B cell (primary cell): Measurements from ENCODE around the gene RP9. TPM values are rescaled to one million over a fixed set of nuclear protein-coding genes. Genes with fewer than 3 reads are reported as not detected.

Experiments
- ATAC-seq: fragments of 200-7000 bp; cut with Tn5 transposase; one replicate; pipeline ENCODE4 v1.10.0; 2021; ENCODE audit warnings: low read depth, mild to moderate bottlenecking, moderate number of reproducible peaks, moderate library complexity
- CTCF ChIA-PET: fragments of 350-600 bp; sonication (Branson Sonifier 250); formaldehyde crosslinking; loops from one replicate; lab custom pipeline; 2021; ENCODE audit warnings: antibody characterized with exemption, inconsistent platforms; lab: Charles Lee
- POLR2A ChIA-PET: fragments of 350-600 bp; sonication (Branson Sonifier 250); formaldehyde crosslinking; loops from one replicate; lab custom pipeline; 2021; ENCODE audit warnings: antibody characterized with exemption; lab: Charles Lee
- DNase-seq: peaks from one replicate; pipeline ENCODE4 v3.0.0; 2013
- H2AFZ ChIP-seq: 2 replicates; pipeline ENCODE4 v1.6.1; 2012; ENCODE audit warnings: mild to moderate bottlenecking, low read depth, low read length; ENCODE audit not compliant: insufficient read depth, poor library complexity, severe bottlenecking
- H3K27ac ChIP-seq, 2 donors: 1 replicate in 1 of 2; 2 replicates in 1 of 2; pipeline ENCODE4 v1.5.1; 2012 to 2013; ENCODE audit warnings: low read length in 2 of 2, mild to moderate bottlenecking in 2 of 2, moderate library complexity in 1 of 2
- H3K27me3 ChIP-seq, 4 experiments: fragments of 200-600 bp in 1 of 4; sonication (generic) in 1 of 4; replicated peaks in 1 of 4; 1 replicate in 2 of 4; 2 replicates in 2 of 4; pipeline versions ENCODE4 v1.6.1 to v1.7.0; 2013 to 2016; ENCODE audit warnings: low read length in 3 of 4, mild to moderate bottlenecking in 2 of 4, mixed read lengths in 1 of 4, moderate library complexity in 1 of 4; ENCODE audit not compliant: insufficient read depth in 4 of 4, control insufficient read depth in 3 of 4; ENCODE audit errors: control extremely low read depth in 1 of 4
- H3K36me3 ChIP-seq, 2 experiments: replicated peaks in 1 of 2; 1 replicate in 1 of 2; 2 replicates in 1 of 2; pipeline versions ENCODE4 v1.6.1 to v1.7.1; 2013; ENCODE audit warnings: low read length in 1 of 2; ENCODE audit not compliant: insufficient read depth in 2 of 2, control insufficient read depth in 1 of 2; ENCODE audit errors: control extremely low read depth in 1 of 2, extremely low read depth in 1 of 2
- H3K4me1 ChIP-seq, 2 donors: fragments of 200-600 bp in 1 of 2; sonication (generic) in 1 of 2; 1 replicate in 1 of 2; 2 replicates in 1 of 2; pipeline versions ENCODE4 v1.5.1 to v1.6.1; 2013 to 2017; ENCODE audit warnings: low read length in 2 of 2; ENCODE audit not compliant: control insufficient read depth in 2 of 2, insufficient read depth in 2 of 2
- H3K4me2 ChIP-seq: replicated peaks from 2 replicates; pipeline ENCODE3; 2012; ENCODE audit warnings: mild to moderate bottlenecking, low read depth, low read length; ENCODE audit not compliant: poor library complexity, severe bottlenecking
- H3K4me3 ChIP-seq, 5 experiments: fragments of 200-600 bp in 1 of 5; sonication (generic) in 1 of 5; 1 replicate in 3 of 5; 2 replicates in 2 of 5; pipeline versions ENCODE4 v1.5.1 to v1.7.0; 2011 to 2016; ENCODE audit warnings: low read length in 4 of 5, mild to moderate bottlenecking in 4 of 5, low read depth in 2 of 5, control low read depth in 1 of 5, moderate library complexity in 1 of 5; ENCODE audit not compliant: insufficient read depth in 1 of 5; ENCODE audit errors: control extremely low read depth in 1 of 5, extremely low read depth in 1 of 5
- H3K79me2 ChIP-seq: fragments of 200-600 bp; sonication (generic); one replicate; pipeline ENCODE4 v1.6.0; 2016; ENCODE audit warnings: low read length; ENCODE audit not compliant: control insufficient read depth, insufficient read depth
- H3K9ac ChIP-seq: fragments of 200-600 bp; sonication (generic); 2 replicates; pipeline ENCODE4 v1.6.1; 2017; ENCODE audit warnings: mild to moderate bottlenecking, low read length, moderate library complexity
- H3K9me3 ChIP-seq, 3 donors: one replicate each; pipeline versions ENCODE4 v1.6.1 to v1.7.1; 2013; ENCODE audit warnings: low read length in 2 of 3; ENCODE audit not compliant: control insufficient read depth in 2 of 3, insufficient read depth in 1 of 3; ENCODE audit errors: control extremely low read depth in 1 of 3
- H4K20me1 ChIP-seq: 2 replicates; pipeline ENCODE4 v1.6.0; 2012; ENCODE audit warnings: mild to moderate bottlenecking, low read length; ENCODE audit not compliant: insufficient read depth, control insufficient read depth, poor library complexity, severe bottlenecking
- H3K27ac Mint-ChIP-seq: one replicate; pipeline ENCODE4 v1.8.0; 2021; ENCODE audit warnings: mixed read lengths
- H3K27me3 Mint-ChIP-seq: one replicate; pipeline ENCODE4 v1.8.0; 2021; ENCODE audit warnings: mixed read lengths
- H3K4me1 Mint-ChIP-seq: one replicate; pipeline ENCODE4 v1.8.0; 2021; ENCODE audit warnings: mixed read lengths
- H3K4me3 Mint-ChIP-seq: one replicate; pipeline ENCODE4 v1.8.0; 2021; ENCODE audit warnings: mixed read lengths
- H3K9me3 Mint-ChIP-seq: one replicate; pipeline ENCODE4 v1.8.0; 2022; ENCODE audit warnings: mixed read lengths; ENCODE audit not compliant: insufficient read depth
- EZH2 ChIP-seq: IDR thresholded peaks from 2 replicates; pipeline ENCODE4 v1.6.1; 2012; ENCODE audit warnings: borderline replicate concordance, low read depth, mild to moderate bottlenecking, moderate library complexity, low read length; ENCODE audit not compliant: insufficient read depth, poor library complexity, severe bottlenecking
- WGBS: methylation state at CpG from one replicate; pipeline ENCODE4 v1.1.5; 2013; ENCODE audit warnings: missing lambda C conversion rate; ENCODE audit not compliant: insufficient coverage; 5-methylcytosine and 5-hydroxymethylcytosine counted together
- intact Hi-C: fragments of 100-400 bp; cut with micrococcal nuclease; formaldehyde crosslinking; loops from one replicate; pipeline ENCODE4 v1.10.0; 2022
- polyA plus RNA-seq: library from polyadenylated mRNA; depleted of rRNA; stranded (reverse); fragments of >200 nt; gene quantifications from 2 replicates; pipeline ENCODE4 v1.2.3, GENCODE V29; 2012
- total RNA-seq, 2 donors: library from RNA; stranded (reverse); fragments of 120-200 nt in 1 of 2; gene quantifications; 1 replicate in 1 of 2; 2 replicates in 1 of 2; pipeline versions ENCODE4 v1.2.3 to v1.2.4, GENCODE V29; 2013 to 2022
- TF ChIP-seq, protein P1 (sequence below): fragments of 200-600 bp; IDR thresholded peaks from one replicate; pipeline ENCODE4 v1.8.0; 2022; ENCODE audit warnings: antibody characterized with exemption, mild to moderate bottlenecking

Gene RP9
- total and polyA plus RNA-seq, 2 donors (not counting 1 experiment from before 2014, with no cell fraction given), result 23.0 to 69.4 TPM

DNA sequence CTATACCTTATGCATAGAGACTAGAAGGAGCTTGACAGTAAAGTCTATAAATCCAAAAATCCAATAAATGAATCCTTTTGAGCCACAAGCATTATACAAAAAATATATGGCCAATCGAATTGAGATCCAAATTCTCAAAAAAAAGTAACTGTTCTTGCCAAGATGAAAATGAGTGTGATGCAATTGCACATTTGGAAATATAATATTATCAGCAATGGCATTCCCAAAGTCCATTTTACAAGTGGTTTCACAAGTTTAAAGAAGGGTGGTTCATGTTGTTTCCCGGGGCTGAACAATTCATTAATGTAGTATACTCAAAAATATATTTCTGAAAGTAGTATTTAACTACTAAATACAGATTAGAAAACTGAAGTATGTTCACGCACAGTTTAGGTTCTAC is 7.3 kb downstream of the RP9 start:
- no peak overlapping the region for H2AFZ ChIP-seq
- H3K79me2 ChIP-seq, result peaks cover 83% of the 10 kb centered on the region
- DNase-seq (no peak), ATAC-seq (no peak)
- Mint-ChIP-seq H3K4me3 (no peak overlapping the region), H3K27ac (peak overlapping the region; percentile 43), H3K27me3 (no peaks in the 10 kb centered on the region), H3K9me3 (no peaks in the 10 kb centered on the region), H3K4me1 (peaks cover 77% of the 10 kb centered on the region)
- H3K36me3 ChIP-seq, result peaks cover 3 to 39% of the 10 kb centered on the region in 2 experiments
- CTCF ChIA-PET, result interaction anchor here (0.7 to 2.8 kb wide), 3 partner anchors 8 to 335 kb away, joined by 4 to 15 read pairs (median 6); partner anchors contain the start of gene RP9
- H3K9me3 ChIP-seq, result no peaks in the 10 kb centered on the region
- peaks cover 11% of the 10 kb centered on the region for H4K20me1 ChIP-seq
- peaks cover 64 to 71% of the 10 kb centered on the region in 2 donors for H3K4me1 ChIP-seq
- peak overlapping the region in 1 of 2 donors; percentile 88 for H3K27ac ChIP-seq
- POLR2A ChIA-PET, result no interaction called here
- H3K27me3 ChIP-seq, result no peaks in the 10 kb centered on the region
- no peak overlapping the region for H3K9ac ChIP-seq
- intact Hi-C loops, result no loop called here
- WGBS, result 100% methylated on average over 1 of the region's 3 CpGs
- TF ChIP-seq EZH2, result no peak
- TF ChIP-seq, protein P1, sequence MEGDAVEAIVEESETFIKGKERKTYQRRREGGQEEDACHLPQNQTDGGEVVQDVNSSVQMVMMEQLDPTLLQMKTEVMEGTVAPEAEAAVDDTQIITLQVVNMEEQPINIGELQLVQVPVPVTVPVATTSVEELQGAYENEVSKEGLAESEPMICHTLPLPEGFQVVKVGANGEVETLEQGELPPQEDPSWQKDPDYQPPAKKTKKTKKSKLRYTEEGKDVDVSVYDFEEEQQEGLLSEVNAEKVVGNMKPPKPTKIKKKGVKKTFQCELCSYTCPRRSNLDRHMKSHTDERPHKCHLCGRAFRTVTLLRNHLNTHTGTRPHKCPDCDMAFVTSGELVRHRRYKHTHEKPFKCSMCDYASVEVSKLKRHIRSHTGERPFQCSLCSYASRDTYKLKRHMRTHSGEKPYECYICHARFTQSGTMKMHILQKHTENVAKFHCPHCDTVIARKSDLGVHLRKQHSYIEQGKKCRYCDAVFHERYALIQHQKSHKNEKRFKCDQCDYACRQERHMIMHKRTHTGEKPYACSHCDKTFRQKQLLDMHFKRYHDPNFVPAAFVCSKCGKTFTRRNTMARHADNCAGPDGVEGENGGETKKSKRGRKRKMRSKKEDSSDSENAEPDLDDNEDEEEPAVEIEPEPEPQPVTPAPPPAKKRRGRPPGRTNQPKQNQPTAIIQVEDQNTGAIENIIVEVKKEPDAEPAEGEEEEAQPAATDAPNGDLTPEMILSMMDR, result no peak
- no peak overlapping the region for H3K4me2 ChIP-seq
- H3K4me3 ChIP-seq, result no peak overlapping the region

DNA sequence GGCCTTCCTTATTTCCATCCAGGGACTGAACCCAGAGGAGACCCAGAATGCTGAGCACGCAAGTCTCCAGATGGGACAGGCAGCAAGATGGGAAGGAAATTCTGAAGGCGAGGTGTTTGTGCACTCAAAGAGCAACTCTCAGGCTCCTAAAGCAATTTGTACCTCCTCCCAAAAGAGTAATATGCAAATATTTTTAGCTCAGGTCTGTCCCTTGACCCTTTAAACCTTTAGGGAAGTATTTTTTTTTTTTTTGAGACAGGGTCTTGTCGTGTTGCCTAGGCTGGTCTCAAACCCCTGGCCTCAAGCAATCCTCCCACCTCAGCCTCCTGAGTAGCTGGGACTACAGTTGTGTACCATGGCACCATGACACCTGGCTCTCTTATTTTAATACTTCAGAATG is 8.4 kb downstream of the RP9 start:
- H3K79me2 ChIP-seq, result peaks cover 72% of the 10 kb centered on the region
- no peak for DNase-seq
- H3K4me3 ChIP-seq, result peak overlapping the region in 4 of 5 experiments; percentile 27 to 50 (median 41)
- peak overlapping the region; percentile 48 for H3K9ac ChIP-seq
- POLR2A ChIA-PET, result interaction anchor here (0.7 kb wide), 1 partner anchor 29 kb away, joined by 4 read pairs; no protein-coding TSS in a partner anchor
- peaks cover 55 to 62% of the 10 kb centered on the region in 2 donors for H3K4me1 ChIP-seq
- Mint-ChIP-seq H3K4me3 (peak overlapping the region; percentile 69), H3K27ac (peak overlapping the region; percentile 89), H3K27me3 (no peaks in the 10 kb centered on the region), H3K9me3 (no peaks in the 10 kb centered on the region), H3K4me1 (peaks cover 68% of the 10 kb centered on the region)
- peaks cover 4% of the 10 kb centered on the region for H4K20me1 ChIP-seq
- WGBS, result 0% methylated on average over 1 of the region's 3 CpGs
- no peak overlapping the region for H2AFZ ChIP-seq
- TF ChIP-seq, protein P1, result no peak
- no peak for TF ChIP-seq EZH2
- peaks cover 3 to 51% of the 10 kb centered on the region in 2 experiments for H3K36me3 ChIP-seq
- no peak for ATAC-seq
- CTCF ChIA-PET, result interaction anchor here (1.2 to 2.8 kb wide), 3 partner anchors 9 to 254 kb away, joined by 5 to 15 read pairs (median 6); partner anchors contain the start of gene RP9
- no peaks in the 10 kb centered on the region for H3K9me3 ChIP-seq
- peak overlapping the region; percentile 63 to 88 for H3K27ac ChIP-seq
- peak overlapping the region; percentile 76 for H3K4me2 ChIP-seq
- intact Hi-C loops, result no loop called here
- no peaks in the 10 kb centered on the region for H3K27me3 ChIP-seq
